AG09309 (cell line): Measurements from ENCODE around the gene CLIC5.
"Not testable (repeated sequence)": the region's sequence is repeated elsewhere in the genome, so short reads cannot be mapped to it uniquely, and the experiment has no call there.

ENCODE experiments used
- DNase-seq: peaks from one replicate; pipeline ENCODE4 v3.0.0-alpha.2; 2010; ENCODE audit warnings: low read depth
- H3K4me3 ChIP-seq: 2 replicates; pipeline ENCODE4 v1.5.1; 2011; ENCODE audit warnings: mild to moderate bottlenecking, low read depth, low read length, moderate library complexity; ENCODE audit not compliant: control insufficient read depth
- CTCF ChIP-seq: IDR thresholded peaks from 2 replicates; pipeline ENCODE4 v1.5.1; 2011; ENCODE audit warnings: mild to moderate bottlenecking, low read depth, low read length, inconsistent platforms; ENCODE audit not compliant: insufficient read depth, control insufficient read depth; ENCODE audit errors: missing control alignments

The CLIC5 gene

GRCh38 chr6:45929421-45930361 lies 86.0 kb downstream of the CLIC5 start:
- H3K4me3 ChIP-seq = no peak overlapping the region
- DNase-seq = no peak
- TF ChIP-seq CTCF = no peak

DNA sequence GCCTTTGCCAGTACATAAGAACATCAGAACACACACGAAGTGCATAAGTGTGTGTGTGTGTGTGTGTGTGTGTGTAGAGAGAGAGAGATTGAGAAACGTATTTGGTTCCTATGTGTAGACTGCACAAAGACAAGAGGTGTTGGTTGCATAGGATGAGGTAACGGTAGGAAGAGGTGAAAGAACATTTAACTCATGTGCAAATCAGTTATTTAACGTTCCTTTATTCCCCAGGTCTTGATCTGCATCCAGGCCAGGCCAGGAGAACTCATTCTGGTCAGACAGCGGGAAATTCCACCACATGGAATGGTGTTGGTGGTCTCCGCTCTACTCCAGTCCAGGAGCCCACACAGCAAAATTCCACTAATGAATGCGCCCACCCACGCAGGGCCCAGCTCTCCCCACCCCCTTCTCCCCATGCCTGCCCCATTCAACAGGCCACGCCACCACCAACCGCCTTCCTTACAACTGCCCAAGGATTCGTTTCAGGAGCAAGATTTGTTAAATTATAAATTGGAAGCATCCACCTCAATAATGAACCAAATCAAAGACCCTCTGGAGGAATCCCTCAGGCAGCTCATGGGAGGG lies 86.8 kb downstream of the CLIC5 start:
- no peak for TF ChIP-seq CTCF
- H3K4me3 ChIP-seq = no peak overlapping the region
- DNase-seq = no peak

- no peak for TF ChIP-seq CTCF
- no peak for DNase-seq
- H3K4me3 ChIP-seq = no peak overlapping the region
Observed at GRCh38 chr6:45927421-45928320, 88.0 kb downstream of the CLIC5 start.

DNA sequence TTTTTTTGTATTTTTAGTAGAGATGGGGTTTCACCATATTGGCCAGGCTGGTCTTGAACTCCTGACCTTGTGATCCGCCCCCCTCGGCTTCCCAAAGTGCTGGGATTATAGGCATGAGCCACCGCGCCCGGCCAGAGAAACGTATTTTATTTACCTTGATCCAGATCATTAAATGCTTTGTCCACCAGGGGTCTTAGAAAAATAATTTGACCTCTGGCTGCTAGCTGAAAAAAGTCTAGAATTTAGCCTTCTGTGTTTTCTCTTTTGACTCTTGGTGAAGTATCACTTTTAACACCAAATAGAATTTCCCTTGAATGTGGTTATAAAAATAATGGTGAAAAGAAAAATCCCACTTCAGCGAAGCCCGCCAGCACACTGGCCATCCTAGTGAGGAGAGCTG lies 89.2 kb downstream of the CLIC5 start:
- DNase-seq, H3K4me3 ChIP-seq: not testable (repeated sequence)

DNA sequence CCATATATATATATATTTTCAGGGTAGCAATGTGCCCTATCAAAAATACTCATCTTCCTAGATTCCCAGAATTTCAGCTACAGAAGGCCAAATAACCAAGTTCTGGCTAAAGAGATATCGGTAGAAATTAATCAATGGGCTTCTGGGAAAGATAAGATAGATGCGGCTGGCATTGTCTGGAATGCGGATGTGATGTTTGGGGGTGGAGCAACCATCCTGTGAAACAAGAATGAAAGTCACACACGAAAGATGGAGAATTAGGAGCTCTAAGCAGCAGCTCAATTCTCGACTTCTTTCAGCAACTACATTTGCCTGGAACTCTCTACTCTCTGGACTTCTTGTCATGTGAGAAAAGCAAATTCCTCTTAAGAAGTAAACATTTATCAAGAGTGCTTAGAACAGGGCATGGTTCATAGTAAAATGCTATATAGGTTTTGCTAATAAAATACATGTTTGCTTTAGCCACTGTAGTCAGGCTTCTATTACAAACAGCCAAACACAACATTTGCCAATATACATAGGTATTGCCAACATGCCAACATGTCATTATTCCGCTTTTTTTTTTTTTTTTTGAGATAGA lies 90.8 kb downstream of the CLIC5 start:
- TF ChIP-seq CTCF = no peak
- H3K4me3 ChIP-seq = no peak overlapping the region
- DNase-seq = no peak

- H3K4me3 ChIP-seq = no peak overlapping the region
- no peak for TF ChIP-seq CTCF
- DNase-seq = no peak
Observed at GRCh38 chr6:45923831-45924391, 91.7 kb downstream of the CLIC5 start.
